Prostate gland (tissue), 2 donors: ENCODE data around the gene NOCT. TPM values are rescaled to one million over a fixed set of nuclear protein-coding genes. Genes with fewer than 3 reads are reported as not detected.
A peak's percentile ranks its signal among the peaks of the same experiment; 100 is the strongest.

Experiments
- DNase-seq: peaks from one replicate; pipeline ENCODE4 v3.0.0-alpha.2; 2019; ENCODE audit warnings: low spot score
- H3K27ac ChIP-seq, 2 donors: fragments of 200-600 bp; sonication (generic); 2 replicates each; pipeline ENCODE4 v1.5.1; 2017 to 2019
- H3K27me3 ChIP-seq: fragments of 200-600 bp; sonication (generic); replicated peaks from 2 replicates; pipeline ENCODE4 v1.5.1; 2019; ENCODE audit not compliant: insufficient read depth
- H3K36me3 ChIP-seq, 2 donors: fragments of 200-600 bp; sonication (generic); 1 replicate in 1 of 2; 2 replicates in 1 of 2; pipeline versions ENCODE4 v1.5.1 to v1.8.1; 2017 to 2019
- H3K4me1 ChIP-seq: fragments of 200-600 bp; sonication (generic); replicated peaks from 2 replicates; pipeline ENCODE4 v1.5.1; 2019
- H3K4me3 ChIP-seq, 2 donors: fragments of 200-600 bp; sonication (generic); 2 replicates each; pipeline ENCODE4 v1.5.1; 2017 to 2019
- H3K9me3 ChIP-seq: fragments of 200-600 bp; sonication (generic); 2 replicates; pipeline ENCODE4 v1.5.1; 2017
- CTCF ChIP-seq, 4 experiments: fragments of 200-600 bp in 2 of 4; fragments of 450-650 bp in 2 of 4; sonication (generic) in 2 of 4; IDR thresholded peaks; 1 replicate in 3 of 4; 2 replicates in 1 of 4; pipeline ENCODE4 v1.5.1; 2016 to 2019; ENCODE audit warnings: antibody characterized with exemption in 4 of 4, mild to moderate bottlenecking in 2 of 4, moderate library complexity in 2 of 4
- POLR2A ChIP-seq: fragments of 450-650 bp; IDR thresholded peaks from one replicate; pipeline ENCODE4 v1.6.1; 2016; ENCODE audit warnings: antibody characterized with exemption, mild to moderate bottlenecking
- POLR2AphosphoS5 ChIP-seq: sonication (generic); formaldehyde crosslinking; IDR thresholded peaks from one replicate; pipeline ENCODE4 v1.6.1; 2017; ENCODE audit warnings: antibody characterized with exemption
- WGBS: methylation state at CpG from one replicate; pipeline ENCODE4 v1.1.5; 2018; 5-methylcytosine and 5-hydroxymethylcytosine counted together
- intact Hi-C: fragments of 100-400 bp; cut with DNase I; formaldehyde crosslinking; loops from one replicate; pipeline ENCODE4 v1.14.2; 2022
- total RNA-seq, 2 donors: library from RNA; depleted of rRNA; stranded (reverse); fragments of >200 nt; gene quantifications; one replicate each; pipeline ENCODE4 v1.1.0, GENCODE V29; 2016

NOCT gene
- total RNA-seq, 2 donors from 2014 or later, result 1.2 to 11.4 TPM

DNA sequence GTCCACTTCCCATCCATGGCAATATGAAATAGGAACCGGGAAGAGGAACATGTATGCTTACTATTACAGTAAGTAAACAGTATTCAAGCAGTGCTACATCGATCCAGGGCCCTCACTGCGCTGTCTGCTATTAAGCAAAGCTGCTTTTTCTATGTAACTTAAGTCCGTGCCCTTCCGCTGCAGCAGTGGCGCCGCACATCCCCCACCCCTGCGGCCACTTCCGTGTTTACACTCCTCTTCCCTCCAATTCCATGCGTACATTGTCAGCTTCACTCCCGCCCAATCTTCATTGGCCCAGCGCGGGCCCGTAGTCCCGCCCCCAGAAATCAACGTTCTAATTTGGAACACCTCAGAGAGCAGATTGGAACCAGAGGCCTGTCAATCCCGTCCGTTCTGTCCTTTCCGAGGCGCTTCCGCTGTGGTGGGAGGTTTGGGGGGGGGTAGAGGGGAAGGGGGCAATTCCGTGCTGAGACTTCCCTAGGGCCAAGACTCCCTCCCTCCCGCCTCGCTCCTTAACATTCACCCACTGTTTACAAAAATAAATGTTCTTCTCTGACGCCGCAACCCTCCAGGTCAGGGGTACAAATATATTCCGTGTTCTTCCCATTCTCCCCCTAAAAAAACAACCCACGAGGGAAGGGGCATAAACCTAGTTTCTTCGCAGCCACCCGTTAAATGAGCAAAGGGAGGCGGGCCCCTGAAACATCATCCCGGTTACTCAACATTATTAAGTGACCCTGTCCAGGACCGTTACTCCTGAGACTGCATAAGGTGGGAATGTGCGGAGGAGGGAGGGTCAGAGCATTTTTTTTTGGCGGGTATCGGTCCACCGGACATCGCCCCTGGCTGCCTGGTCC lies 67.4 kb downstream of the NOCT start:
- peak; percentile 97 for DNase-seq
- Histone ChIP-seq H3K27ac (peak overlapping the region; percentile 95 to 97), H3K36me3 (no peaks in the 10 kb centered on the region), H3K4me3 (peak overlapping the region; percentile 72 to 78), H3K4me1 (no peaks in the 10 kb centered on the region), H3K27me3 (no peaks in the 10 kb centered on the region), H3K9me3 (no peaks in the 10 kb centered on the region)
- TF ChIP-seq POLR2A, result peak; percentile 49
- TF ChIP-seq CTCF (IDR thresholded peaks at IDR 0.05), result peak in 2 of 4 experiments; percentile 16 to 35
- peak; percentile 95 for TF ChIP-seq POLR2AphosphoS5
- intact Hi-C loops, result loop anchor here (2.0 to 5.0 kb wide), 2 partner anchors 51 to 94 kb away; partner anchors contain the start of gene ELF2
- under 1% methylated on average over 38 of the region's 38 CpGs for WGBS

GRCh38 chr4:139083607-139083955 lies 68.0 kb downstream of the NOCT start:
- Histone ChIP-seq H3K36me3 (no peaks in the 10 kb centered on the region), H3K4me1 (no peaks in the 10 kb centered on the region), H3K4me3 (peak overlapping the region; percentile 72 to 78), H3K27me3 (no peaks in the 10 kb centered on the region), H3K9me3 (no peaks in the 10 kb centered on the region), H3K27ac (peak overlapping the region; percentile 95 to 97)
- DNase-seq, result peak; percentile 64
- no peak for TF ChIP-seq CTCF (IDR thresholded peaks at IDR 0.05)
- peak; percentile 29 for TF ChIP-seq POLR2A
- no peak for TF ChIP-seq POLR2AphosphoS5
- intact Hi-C loops, result loop anchor here (2.0 to 5.0 kb wide), 2 partner anchors 51 to 93 kb away; partner anchors contain the start of gene ELF2
- WGBS, result 0% methylated on average over 33 of the region's 34 CpGs

DNA sequence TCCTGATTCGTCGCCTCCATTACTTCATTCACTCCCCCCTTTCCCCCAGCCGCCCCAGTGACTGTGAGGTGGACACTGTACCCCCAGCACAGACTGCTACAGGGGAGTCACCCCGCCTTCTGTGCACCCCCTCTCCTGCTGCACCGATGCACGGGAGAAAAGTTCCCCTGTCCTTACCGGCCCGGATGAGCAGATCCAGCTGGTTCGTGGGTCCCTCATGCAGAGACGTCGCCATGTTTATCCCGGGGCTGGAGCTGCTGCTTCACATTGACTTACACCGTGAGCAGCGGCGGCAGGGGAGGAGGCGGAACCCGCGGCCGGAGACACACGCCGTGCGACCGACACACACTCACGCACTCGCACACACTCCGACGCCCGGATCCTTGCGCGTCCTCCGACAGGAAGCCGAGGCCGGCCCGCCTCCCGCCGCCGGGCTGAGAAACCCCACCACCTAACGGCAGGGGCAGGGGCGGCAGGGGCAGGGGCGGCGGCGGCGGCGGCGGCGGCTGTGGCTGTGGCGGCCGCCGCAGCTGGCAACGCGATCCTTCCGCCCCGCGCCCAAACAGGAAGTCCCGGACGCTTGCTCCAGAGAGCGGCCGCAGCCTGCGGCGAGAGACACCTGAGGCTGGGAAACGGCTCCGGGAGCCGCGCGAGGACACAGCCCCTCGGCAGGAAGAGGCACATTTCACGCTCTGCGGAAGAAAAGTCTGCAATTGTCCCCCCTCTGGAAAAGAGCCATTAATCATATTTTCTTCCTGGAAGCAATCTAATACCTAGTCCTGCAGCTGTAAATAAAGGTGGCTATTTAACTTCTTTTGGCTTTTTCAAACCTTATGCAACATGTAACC lies 68.6 kb downstream of the NOCT start:
- TF ChIP-seq POLR2A (peak; percentile 30), POLR2AphosphoS5 (no peak), CTCF (IDR thresholded peaks at IDR 0.05) (peak in 3 of 4 experiments; percentile 28 to 53 (median 34))
- WGBS, result under 1% methylated on average over 30 of the region's 68 CpGs

GRCh38 chr4:139084804-139085093 lies 69.2 kb downstream of the NOCT start:
- H3K9me3 ChIP-seq, result no peaks in the 10 kb centered on the region
- intact Hi-C loops, result loop anchor here (5.0 kb wide), 1 partner anchor 52 kb away; no protein-coding TSS in a partner anchor
- H3K36me3 ChIP-seq, result no peaks in the 10 kb centered on the region
- TF ChIP-seq CTCF (IDR thresholded peaks at IDR 0.05) (no peak), POLR2AphosphoS5 (no peak), POLR2A (no peak)
- 0% methylated on average over 2 of the region's 2 CpGs for WGBS
- H3K27ac ChIP-seq, result peak overlapping the region; percentile 95 to 97
- H3K4me3 ChIP-seq, result peak overlapping the region; percentile 72 to 78
- H3K4me1 ChIP-seq, result no peaks in the 10 kb centered on the region
- no peak for DNase-seq
- no peaks in the 10 kb centered on the region for H3K27me3 ChIP-seq

More for the DNA sequence above, 68.6 kb downstream of the NOCT start:
- Histone ChIP-seq H3K27ac (peak overlapping the region; percentile 95 to 97), H3K27me3 (no peaks in the 10 kb centered on the region), H3K36me3 (no peaks in the 10 kb centered on the region), H3K4me3 (peak overlapping the region; percentile 72 to 78), H3K9me3 (no peaks in the 10 kb centered on the region), H3K4me1 (no peaks in the 10 kb centered on the region)
- intact Hi-C loops, result loop anchor here (2.0 to 5.0 kb wide), 2 partner anchors 52 to 93 kb away; partner anchors contain the start of gene ELF2
- DNase-seq, result peak; percentile 83
